ENCODE measurements around the gene B4GALT5. TPM values are rescaled to one million over a fixed set of nuclear protein-coding genes. Genes with fewer than 3 reads are reported as not detected.
"Not testable (repeated sequence)": the region's sequence is repeated elsewhere in the genome, so short reads cannot be mapped to it uniquely, and the experiment has no call there.

B4GALT5 gene, protein sequence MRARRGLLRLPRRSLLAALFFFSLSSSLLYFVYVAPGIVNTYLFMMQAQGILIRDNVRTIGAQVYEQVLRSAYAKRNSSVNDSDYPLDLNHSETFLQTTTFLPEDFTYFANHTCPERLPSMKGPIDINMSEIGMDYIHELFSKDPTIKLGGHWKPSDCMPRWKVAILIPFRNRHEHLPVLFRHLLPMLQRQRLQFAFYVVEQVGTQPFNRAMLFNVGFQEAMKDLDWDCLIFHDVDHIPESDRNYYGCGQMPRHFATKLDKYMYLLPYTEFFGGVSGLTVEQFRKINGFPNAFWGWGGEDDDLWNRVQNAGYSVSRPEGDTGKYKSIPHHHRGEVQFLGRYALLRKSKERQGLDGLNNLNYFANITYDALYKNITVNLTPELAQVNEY
- total RNA-seq (10 to 100 TPM; 63.4 to 69.7 TPM), polyA plus RNA-seq (ENCODE audit: insufficient read depth, low read depth, low replicate concordance) (56.9 TPM)
- long read RNA-seq, donor 1, full-length matches to known transcripts = 15 of 15 reads
- long read RNA-seq, donor 1, partial matches to known transcripts = 0 of 15 reads
- long read RNA-seq, donor 1, other reads (novel, unspliced or antisense) = 0 of 15 reads
- long read RNA-seq, donor 2, full-length matches to known transcripts = 20 of 20 reads
- long read RNA-seq, donor 2, partial matches to known transcripts = 0 of 20 reads
- long read RNA-seq, donor 2, other reads (novel, unspliced or antisense) = 0 of 20 reads

GRCh38 chr20:49713753-49714712 lies at the start of gene B4GALT5:
TSS of gene B4GALT5 (minus strand) at chr20:49713878. CDS start at chr20:49713690, 188 bp downstream.
- peak within 1 kb of the TSS; percentile 89 to 96 for H3K27ac ChIP-seq
- TF ChIP-seq, protein P1, sequence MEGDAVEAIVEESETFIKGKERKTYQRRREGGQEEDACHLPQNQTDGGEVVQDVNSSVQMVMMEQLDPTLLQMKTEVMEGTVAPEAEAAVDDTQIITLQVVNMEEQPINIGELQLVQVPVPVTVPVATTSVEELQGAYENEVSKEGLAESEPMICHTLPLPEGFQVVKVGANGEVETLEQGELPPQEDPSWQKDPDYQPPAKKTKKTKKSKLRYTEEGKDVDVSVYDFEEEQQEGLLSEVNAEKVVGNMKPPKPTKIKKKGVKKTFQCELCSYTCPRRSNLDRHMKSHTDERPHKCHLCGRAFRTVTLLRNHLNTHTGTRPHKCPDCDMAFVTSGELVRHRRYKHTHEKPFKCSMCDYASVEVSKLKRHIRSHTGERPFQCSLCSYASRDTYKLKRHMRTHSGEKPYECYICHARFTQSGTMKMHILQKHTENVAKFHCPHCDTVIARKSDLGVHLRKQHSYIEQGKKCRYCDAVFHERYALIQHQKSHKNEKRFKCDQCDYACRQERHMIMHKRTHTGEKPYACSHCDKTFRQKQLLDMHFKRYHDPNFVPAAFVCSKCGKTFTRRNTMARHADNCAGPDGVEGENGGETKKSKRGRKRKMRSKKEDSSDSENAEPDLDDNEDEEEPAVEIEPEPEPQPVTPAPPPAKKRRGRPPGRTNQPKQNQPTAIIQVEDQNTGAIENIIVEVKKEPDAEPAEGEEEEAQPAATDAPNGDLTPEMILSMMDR (IDR thresholded peaks at IDR 0.05) = peak in 1 of 3 experiments; percentile 13
- no peak for TF ChIP-seq POLR2A (IDR thresholded peaks at IDR 0.05)
- H3K4me1 ChIP-seq = peaks cover 15% of the 10 kb centered on the region
- no peaks in the 10 kb centered on the region for H3K9me3 ChIP-seq
- peak within 1 kb of the TSS; percentile 95 to 96 for H3K4me3 ChIP-seq
- intact Hi-C loops (cut with DNase I; ENCODE audit: low total_unique reads) = no loop called here
- 5 to 10% methylated on average over 13 to 30 of the region's 70 CpGs for WGBS, 2 donors
- H3K36me3 ChIP-seq (ENCODE audit: low read depth, missing control alignments) = no peaks in the 10 kb centered on the region
- H3K27me3 ChIP-seq = no peaks in the 10 kb centered on the region
- peak; percentile 88 for DNase-seq

DNA sequence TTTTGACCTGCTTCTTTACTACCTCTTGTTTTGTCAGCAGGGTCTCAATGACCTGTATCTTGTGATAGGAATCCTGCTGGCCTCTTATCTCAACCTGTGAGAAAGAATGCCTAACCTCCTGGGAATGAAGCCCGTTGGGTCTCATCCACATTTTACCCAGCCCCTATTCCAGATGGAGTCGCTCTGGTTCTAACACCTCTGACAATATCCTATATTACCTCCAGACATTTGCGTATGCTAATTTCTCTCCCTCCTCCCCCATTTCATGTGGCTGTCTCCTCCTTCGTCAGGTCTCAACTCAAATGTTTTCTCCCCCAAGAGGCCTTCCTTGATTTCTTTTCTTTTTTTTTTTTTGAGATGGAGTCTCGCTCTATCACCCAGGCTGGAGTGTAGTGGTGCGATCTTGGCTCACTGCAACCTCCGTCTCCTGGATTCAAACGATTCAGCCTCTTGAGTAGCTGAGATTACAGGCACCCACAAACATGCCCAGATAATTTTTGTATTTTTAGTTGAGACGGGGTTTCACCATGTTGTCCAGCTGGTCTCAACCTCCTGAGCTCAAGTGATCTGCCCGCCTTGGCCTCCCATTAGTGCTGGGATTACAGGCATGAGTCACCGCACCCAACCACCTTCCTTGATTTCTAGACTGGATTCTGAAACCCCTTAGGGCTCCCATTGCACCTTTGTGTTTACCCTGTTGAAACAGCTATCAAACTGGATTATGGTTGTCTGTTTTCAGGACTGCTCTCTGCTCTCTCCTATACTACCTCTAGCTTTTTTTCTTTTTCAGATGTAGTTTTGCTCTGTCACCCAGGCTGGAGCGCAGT lies 49.5 kb upstream of the B4GALT5 start:
- no peaks in the 10 kb centered on the region for H3K36me3 ChIP-seq (ENCODE audit: low read depth, missing control alignments)
- no peak overlapping the region for H3K4me3 ChIP-seq
- intact Hi-C loops (cut with DNase I; ENCODE audit: low total_unique reads) = no loop called here
- H3K27ac ChIP-seq = no peak overlapping the region
- DNase-seq = no peak
- H3K4me1 ChIP-seq = peaks cover 6% of the 10 kb centered on the region
- no peaks in the 10 kb centered on the region for H3K9me3 ChIP-seq
- WGBS, 2 donors = 86 to 91% methylated on average over 12 of the region's 12 CpGs
- H3K27me3 ChIP-seq = no peaks in the 10 kb centered on the region
- TF ChIP-seq, protein P1 (IDR thresholded peaks at IDR 0.05) = no peak
- no peak for TF ChIP-seq POLR2A (IDR thresholded peaks at IDR 0.05)

GRCh38 chr20:49761888-49762287 lies 48.2 kb upstream of the B4GALT5 start:
- DNase-seq; H3K27me3 ChIP-seq; H3K4me3 ChIP-seq; H3K27ac ChIP-seq; H3K9me3 ChIP-seq; H3K4me1 ChIP-seq; intact Hi-C loops (cut with DNase I; ENCODE audit: low total_unique reads); H3K36me3 ChIP-seq (ENCODE audit: low read depth, missing control alignments): not testable (repeated sequence)
- 82 to 93% methylated on average over 7 of the region's 7 CpGs for WGBS, 2 donors

DNA sequence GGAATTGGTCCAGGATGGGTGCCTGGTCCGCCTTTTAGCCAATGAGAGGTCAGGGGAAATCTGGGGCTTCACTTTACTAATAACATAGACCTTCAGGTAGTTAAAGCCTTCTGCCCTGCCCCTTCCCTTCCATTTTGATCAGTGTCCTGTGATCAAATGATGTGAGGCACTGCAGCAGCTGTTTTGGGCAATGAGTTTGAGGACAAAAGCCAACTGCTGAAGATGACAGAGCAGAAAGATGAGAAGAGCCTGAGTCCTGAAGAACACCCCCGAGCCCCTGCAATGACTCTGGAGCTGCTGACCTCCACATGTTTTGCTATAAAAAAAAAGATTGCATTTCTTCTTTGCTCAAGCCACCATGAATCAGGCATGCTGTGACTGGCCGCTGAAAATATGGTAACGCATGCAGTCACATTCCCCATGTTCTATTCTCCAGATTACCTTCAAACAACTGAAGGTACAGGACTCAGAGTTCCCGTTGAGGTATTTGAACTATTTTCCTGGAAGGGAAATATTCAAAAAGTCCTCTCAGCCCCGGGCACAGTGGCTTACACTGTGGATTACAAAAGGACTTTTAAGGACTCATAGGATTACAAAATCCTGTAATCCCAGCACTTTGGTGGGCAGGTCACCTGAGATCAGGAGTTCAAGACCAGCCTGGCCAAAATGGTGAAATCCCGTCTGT lies 45.7 kb upstream of the B4GALT5 start:
- Histone ChIP-seq H3K27me3 (no peaks in the 10 kb centered on the region), H3K27ac (no peak overlapping the region), H3K4me1 (peaks cover 13% of the 10 kb centered on the region), H3K9me3 (no peaks in the 10 kb centered on the region), H3K36me3 (ENCODE audit: low read depth, missing control alignments) (no peaks in the 10 kb centered on the region), H3K4me3 (no peak overlapping the region)
- TF ChIP-seq, protein P1 (IDR thresholded peaks at IDR 0.05) = no peak
- TF ChIP-seq POLR2A (IDR thresholded peaks at IDR 0.05) = no peak
- intact Hi-C loops (cut with DNase I; ENCODE audit: low total_unique reads) = no loop called here
- no peak for DNase-seq
- WGBS, 2 donors = 81 to 89% methylated on average over 7 of the region's 7 CpGs
